Effector memory CD4-positive, alpha-beta T cell (primary cell): Measurements from ENCODE around the gene TULP4.
A peak's percentile ranks its signal among the peaks of the same experiment; 100 is the strongest.
"Not testable (repeated sequence)": the region's sequence is repeated elsewhere in the genome, so short reads cannot be mapped to it uniquely, and the experiment has no call there.

Source experiments
- DNase-seq, 3 donors: peaks; one replicate each; pipeline ENCODE4 v3.0.0-alpha.2; 2020
- H3K27ac ChIP-seq: 2 replicates; pipeline ENCODE4 v1.7.0; 2013; ENCODE audit warnings: mild to moderate bottlenecking, low read length, moderate library complexity; ENCODE audit not compliant: insufficient read depth, poor library complexity, severe bottlenecking
- H3K27me3 ChIP-seq: replicated peaks from 2 replicates; pipeline ENCODE4 v1.7.0; 2013; ENCODE audit warnings: mild to moderate bottlenecking, low read length; ENCODE audit not compliant: insufficient read depth, control insufficient read depth, poor library complexity, severe bottlenecking
- H3K36me3 ChIP-seq: 2 replicates; pipeline ENCODE4 v1.7.0; 2013; ENCODE audit warnings: mild to moderate bottlenecking, low read length, moderate library complexity; ENCODE audit not compliant: control insufficient read depth, insufficient read depth
- H3K4me1 ChIP-seq: 2 replicates; pipeline ENCODE4 v1.7.0; 2013; ENCODE audit warnings: low read length, mild to moderate bottlenecking; ENCODE audit not compliant: control insufficient read depth, insufficient read depth, poor library complexity, severe bottlenecking
- H3K4me3 ChIP-seq: 2 replicates; pipeline ENCODE4 v1.7.0; 2013; ENCODE audit warnings: low read length, low read depth, mild to moderate bottlenecking; ENCODE audit not compliant: insufficient read depth, poor library complexity, severe bottlenecking
- H3K9me3 ChIP-seq: 2 replicates; pipeline ENCODE4 v1.7.0; 2013; ENCODE audit warnings: mild to moderate bottlenecking, low read length, moderate library complexity; ENCODE audit not compliant: control insufficient read depth

Gene TULP4

GRCh38 chr6:158383542-158383941 is 71.3 kb downstream of the TULP4 start:
- Histone ChIP-seq H3K4me1 (no peaks in the 10 kb centered on the region), H3K27ac (no peak overlapping the region), H3K27me3 (no peaks in the 10 kb centered on the region), H3K36me3 (no peaks in the 10 kb centered on the region), H3K9me3 (no peaks in the 10 kb centered on the region), H3K4me3 (no peak overlapping the region)
- DNase-seq, result no peak

GRCh38 chr6:158384671-158385110 is 72.4 kb downstream of the TULP4 start:
- DNase-seq, result no peak
- H3K9me3 ChIP-seq, result no peaks in the 10 kb centered on the region
- no peak overlapping the region for H3K4me3 ChIP-seq
- no peaks in the 10 kb centered on the region for H3K36me3 ChIP-seq
- H3K27ac ChIP-seq, result no peak overlapping the region
- no peaks in the 10 kb centered on the region for H3K27me3 ChIP-seq
- no peaks in the 10 kb centered on the region for H3K4me1 ChIP-seq

- Histone ChIP-seq H3K27me3 (no peaks in the 10 kb centered on the region), H3K36me3 (no peaks in the 10 kb centered on the region), H3K27ac (no peak overlapping the region), H3K9me3 (no peaks in the 10 kb centered on the region), H3K4me1 (no peaks in the 10 kb centered on the region), H3K4me3 (no peak overlapping the region)
- DNase-seq, result peak in 1 of 3 donors; percentile 3
These were observed 74.8 kb downstream of the TULP4 start for GRCh38 chr6:158387036-158387435.

- DNase-seq, result no peak
- Histone ChIP-seq H3K4me1 (no peaks in the 10 kb centered on the region), H3K27ac (no peak overlapping the region), H3K9me3 (no peaks in the 10 kb centered on the region), H3K36me3 (no peaks in the 10 kb centered on the region), H3K27me3 (no peaks in the 10 kb centered on the region), H3K4me3 (no peak overlapping the region)
These were observed 75.3 kb downstream of the TULP4 start for GRCh38 chr6:158387578-158387977.

GRCh38 chr6:158388727-158389126 is 76.5 kb downstream of the TULP4 start:
- no peak for DNase-seq
- Histone ChIP-seq H3K36me3 (no peaks in the 10 kb centered on the region), H3K9me3 (no peaks in the 10 kb centered on the region), H3K27ac (no peak overlapping the region), H3K27me3 (no peaks in the 10 kb centered on the region), H3K4me3 (no peak overlapping the region), H3K4me1 (no peaks in the 10 kb centered on the region)

GRCh38 chr6:158389193-158389919 is 77.1 kb downstream of the TULP4 start:
- no peaks in the 10 kb centered on the region for H3K4me1 ChIP-seq
- no peaks in the 10 kb centered on the region for H3K9me3 ChIP-seq
- H3K27me3 ChIP-seq, result no peaks in the 10 kb centered on the region
- no peak overlapping the region for H3K4me3 ChIP-seq
- DNase-seq, result no peak
- H3K27ac ChIP-seq, result no peak overlapping the region
- no peaks in the 10 kb centered on the region for H3K36me3 ChIP-seq

- H3K27me3 ChIP-seq, result no peaks in the 10 kb centered on the region
- H3K4me3 ChIP-seq, result no peak overlapping the region
- no peaks in the 10 kb centered on the region for H3K36me3 ChIP-seq
- H3K9me3 ChIP-seq, result no peaks in the 10 kb centered on the region
- H3K27ac ChIP-seq, result no peak overlapping the region
- no peak for DNase-seq
- H3K4me1 ChIP-seq, result no peaks in the 10 kb centered on the region
These were observed 79.0 kb downstream of the TULP4 start for GRCh38 chr6:158391276-158391675.

- not testable (repeated sequence) for DNase-seq, H3K4me1 ChIP-seq, H3K27me3 ChIP-seq, H3K36me3 ChIP-seq, H3K27ac ChIP-seq, H3K4me3 ChIP-seq, H3K9me3 ChIP-seq
These were observed 79.7 kb downstream of the TULP4 start for GRCh38 chr6:158391977-158392376.

GRCh38 chr6:158396136-158396535 is 83.9 kb downstream of the TULP4 start:
- no peak for DNase-seq
- H3K9me3 ChIP-seq, result no peaks in the 10 kb centered on the region
- H3K4me1 ChIP-seq, result no peaks in the 10 kb centered on the region

GRCh38 chr6:158397578-158397977 is 85.3 kb downstream of the TULP4 start:
- DNase-seq, result no peak
- no peaks in the 10 kb centered on the region for H3K27me3 ChIP-seq
- no peak overlapping the region for H3K4me3 ChIP-seq
- H3K27ac ChIP-seq, result no peak overlapping the region
- no peaks in the 10 kb centered on the region for H3K4me1 ChIP-seq
- no peaks in the 10 kb centered on the region for H3K36me3 ChIP-seq
- H3K9me3 ChIP-seq, result no peaks in the 10 kb centered on the region

More at GRCh38 chr6:158396136-158396535, 83.9 kb downstream of the TULP4 start:
- no peak overlapping the region for H3K27ac ChIP-seq
- H3K36me3 ChIP-seq, result no peaks in the 10 kb centered on the region
- no peak overlapping the region for H3K4me3 ChIP-seq
- no peaks in the 10 kb centered on the region for H3K27me3 ChIP-seq
